Activated T-helper 2 cell treated with anti-CD3 and anti-CD28 coated beads, Interferon-gamma antibody, Interleukin-2, Interleukin-4, amounts not matched to agents 10 μg/mL and 5 μg/mL and 100 μg/mL, durations not matched to agents 14 hours and 24 hours and 36 hours (primary cell): ENCODE measurements around the gene TMEM178B. TPM values are rescaled to one million over a fixed set of nuclear protein-coding genes. Genes with fewer than 3 reads are reported as not detected.
"Not testable (repeated sequence)": the region's sequence is repeated elsewhere in the genome, so short reads cannot be mapped to it uniquely, and the experiment has no call there.

Experiments
- DNase-seq: peaks from one replicate; pipeline ENCODE4 v3.0.0; 2021; ENCODE audit warnings: low spot score
- H3K27ac Mint-ChIP-seq: one replicate; pipeline ENCODE4 v1.8.0; 2021; ENCODE audit warnings: mixed read lengths
- H3K27me3 Mint-ChIP-seq: one replicate; pipeline ENCODE4 v1.8.0; 2021; ENCODE audit warnings: low read depth, mixed read lengths
- H3K36me3 Mint-ChIP-seq: one replicate; pipeline ENCODE4 v1.8.0; 2021; ENCODE audit warnings: low read depth, mixed read lengths
- H3K4me1 Mint-ChIP-seq: one replicate; pipeline ENCODE4 v1.8.0; 2021; ENCODE audit warnings: low read depth, mixed read lengths
- H3K4me3 Mint-ChIP-seq: one replicate; pipeline ENCODE4 v1.8.0; 2021; ENCODE audit warnings: low read depth, mild to moderate bottlenecking, moderate library complexity, mixed read lengths
- H3K9me3 Mint-ChIP-seq: one replicate; pipeline ENCODE4 v1.8.0; 2021; ENCODE audit warnings: mixed read lengths
- intact Hi-C: fragments of 100-400 bp; cut with micrococcal nuclease; formaldehyde crosslinking; loops from one replicate; pipeline ENCODE4 v1.15.1; 2023
- total RNA-seq: library from RNA; stranded (reverse); gene quantifications from 2 replicates; pipeline ENCODE4 v1.2.3, GENCODE V29; 2022

Gene TMEM178B
- total RNA-seq, 1 donor from 2014 or later = 0.30 TPM

GRCh38 chr7:141184532-141185190 is 110.8 kb downstream of the TMEM178B start:
- Mint-ChIP-seq H3K4me1 (no peaks in the 10 kb centered on the region), H3K27ac (no peak overlapping the region), H3K4me3 (no peak overlapping the region), H3K9me3 (no peaks in the 10 kb centered on the region), H3K36me3 (no peaks in the 10 kb centered on the region), H3K27me3 (no peaks in the 10 kb centered on the region)
- intact Hi-C loops = no loop called here
- DNase-seq = no peak

DNA sequence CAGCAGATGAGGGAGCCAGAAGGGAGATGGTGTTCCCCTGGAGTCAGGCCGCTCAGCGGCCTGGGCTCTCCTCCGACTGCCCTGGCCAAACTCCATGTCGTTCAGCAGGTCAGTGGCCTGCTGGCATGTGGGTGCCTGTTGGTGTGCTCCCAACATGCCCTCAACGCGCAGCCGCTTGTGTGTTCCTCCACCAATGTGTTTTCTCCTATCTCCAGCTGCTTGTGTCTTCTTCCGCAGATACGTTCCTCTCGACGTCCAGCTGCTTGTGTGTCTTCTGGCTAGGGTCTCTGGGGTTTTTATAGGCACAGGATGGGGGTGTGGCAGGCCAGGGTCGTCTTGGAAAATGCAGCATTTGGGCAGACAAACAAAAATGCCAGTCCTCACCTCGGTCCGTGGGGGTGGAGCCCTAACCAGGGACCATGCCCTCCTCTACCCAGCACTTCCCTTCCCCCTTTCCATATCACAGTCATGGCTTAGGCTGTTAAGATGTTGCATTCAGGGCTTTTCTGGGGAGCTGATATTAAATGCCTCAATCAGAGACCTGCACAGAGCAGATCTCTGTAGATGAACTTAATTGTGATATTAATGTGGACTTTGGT is 111.6 kb downstream of the TMEM178B start:
- Mint-ChIP-seq H3K4me1 (no peaks in the 10 kb centered on the region), H3K4me3 (no peak overlapping the region), H3K9me3 (no peaks in the 10 kb centered on the region), H3K27ac (no peak overlapping the region), H3K36me3 (no peaks in the 10 kb centered on the region), H3K27me3 (no peaks in the 10 kb centered on the region)
- no peak for DNase-seq
- intact Hi-C loops = no loop called here

DNA sequence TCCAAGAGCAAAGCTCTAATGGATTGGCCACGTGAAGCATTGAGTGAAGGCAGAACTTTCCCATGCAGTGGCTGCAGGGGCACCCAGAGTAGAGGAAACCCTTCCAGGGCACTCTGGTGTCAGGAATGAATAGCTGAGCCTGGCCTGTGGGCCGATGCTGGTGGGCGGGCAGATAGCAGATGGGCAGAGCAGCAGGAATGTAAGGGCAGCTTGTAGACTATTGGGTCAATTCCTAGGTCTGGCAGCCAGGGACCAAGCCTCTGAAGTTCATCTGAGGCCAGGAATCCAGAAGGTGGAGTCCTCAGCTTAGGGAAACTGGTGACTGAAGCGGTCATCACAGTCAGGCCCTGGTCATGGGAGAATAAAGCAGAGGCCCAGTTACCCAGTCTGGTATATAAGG is 115.4 kb downstream of the TMEM178B start:
- Mint-ChIP-seq H3K27me3 (no peaks in the 10 kb centered on the region), H3K27ac (no peak overlapping the region), H3K36me3 (no peaks in the 10 kb centered on the region), H3K4me1 (no peaks in the 10 kb centered on the region), H3K4me3 (no peak overlapping the region), H3K9me3 (no peaks in the 10 kb centered on the region)
- DNase-seq = no peak
- intact Hi-C loops = no loop called here

- H3K9me3 Mint-ChIP-seq = no peaks in the 10 kb centered on the region
These were observed 116.6 kb downstream of the TMEM178B start for GRCh38 chr7:141190495-141190894.

DNA sequence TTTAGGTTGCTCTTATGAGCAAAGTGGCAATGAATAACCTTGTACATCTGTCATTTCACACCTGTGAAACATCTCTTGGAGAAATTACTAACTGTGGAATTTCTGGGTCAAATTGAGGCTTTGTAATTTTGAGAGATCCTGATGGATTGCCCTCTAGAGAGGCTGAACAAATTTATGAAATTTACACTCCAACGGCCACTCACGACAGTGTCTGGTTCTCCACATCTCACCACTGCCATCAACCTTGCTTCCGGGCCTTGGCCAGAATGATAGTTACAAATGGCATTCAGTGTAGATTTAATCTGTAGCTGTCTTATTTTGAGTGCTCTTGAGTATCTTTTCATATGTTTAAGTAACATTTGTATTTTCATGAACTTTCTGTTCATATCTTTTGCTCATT is 117.4 kb downstream of the TMEM178B start:
- Mint-ChIP-seq H3K27me3 (no peaks in the 10 kb centered on the region), H3K9me3 (no peaks in the 10 kb centered on the region), H3K36me3 (no peaks in the 10 kb centered on the region), H3K27ac (no peak overlapping the region), H3K4me3 (no peak overlapping the region), H3K4me1 (no peaks in the 10 kb centered on the region)
- intact Hi-C loops = no loop called here
- no peak for DNase-seq

More at GRCh38 chr7:141190495-141190894, 116.6 kb downstream of the TMEM178B start:
- no peaks in the 10 kb centered on the region for H3K4me1 Mint-ChIP-seq
- no peak overlapping the region for H3K4me3 Mint-ChIP-seq
- H3K27me3 Mint-ChIP-seq = no peaks in the 10 kb centered on the region
- H3K27ac Mint-ChIP-seq = no peak overlapping the region
- DNase-seq = no peak
- H3K36me3 Mint-ChIP-seq = no peaks in the 10 kb centered on the region
- intact Hi-C loops = no loop called here

GRCh38 chr7:141193066-141193465 is 119.2 kb downstream of the TMEM178B start:
- no peak for DNase-seq
- Mint-ChIP-seq H3K9me3 (no peaks in the 10 kb centered on the region), H3K4me3 (no peak overlapping the region), H3K4me1 (no peaks in the 10 kb centered on the region), H3K27me3 (no peaks in the 10 kb centered on the region), H3K36me3 (no peaks in the 10 kb centered on the region), H3K27ac (no peak overlapping the region)
- intact Hi-C loops = no loop called here

GRCh38 chr7:141195722-141196121 is 121.9 kb downstream of the TMEM178B start:
- intact Hi-C loops, H3K27ac Mint-ChIP-seq, H3K27me3 Mint-ChIP-seq, H3K4me3 Mint-ChIP-seq, H3K4me1 Mint-ChIP-seq, H3K36me3 Mint-ChIP-seq, H3K9me3 Mint-ChIP-seq, DNase-seq: not testable (repeated sequence)

DNA sequence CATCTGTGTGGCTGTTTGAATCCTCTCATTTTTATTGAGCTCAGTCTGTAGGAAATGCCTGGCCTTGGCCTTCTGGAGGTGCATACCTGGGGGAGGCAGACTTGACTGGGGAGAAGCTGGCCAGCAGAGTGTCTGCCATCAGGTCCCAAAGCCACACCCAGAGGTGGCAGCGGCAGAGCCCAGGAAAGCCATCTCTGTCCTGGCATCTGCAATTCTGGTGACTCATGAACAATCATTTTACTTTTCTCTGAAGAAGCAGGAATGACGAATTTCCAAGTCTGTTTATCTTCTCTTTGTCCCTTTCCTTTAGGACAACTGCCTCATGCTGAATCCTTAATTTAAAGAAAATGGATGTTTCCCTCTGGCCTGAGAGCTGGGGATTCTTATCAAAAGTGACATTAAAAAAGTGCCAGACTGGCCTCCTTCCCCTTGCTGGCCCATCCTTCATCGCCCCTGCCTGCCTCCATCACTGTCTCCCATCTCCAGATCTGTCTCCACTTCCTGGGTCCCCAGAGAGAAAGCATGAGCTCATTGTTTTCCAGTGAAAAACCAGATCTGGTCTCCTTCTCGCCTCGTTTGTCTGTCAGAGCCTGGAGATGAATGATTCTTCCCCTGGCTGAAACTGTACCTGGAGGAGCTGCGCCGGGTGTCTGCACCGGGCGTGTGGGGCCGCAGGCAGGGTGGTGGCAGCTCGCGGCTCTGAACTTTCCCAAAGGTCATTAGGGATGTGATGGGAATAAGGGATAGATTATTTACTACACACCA is 124.5 kb downstream of the TMEM178B start:
- Mint-ChIP-seq H3K4me1 (no peaks in the 10 kb centered on the region), H3K27ac (no peak overlapping the region), H3K9me3 (no peaks in the 10 kb centered on the region), H3K4me3 (no peak overlapping the region), H3K36me3 (no peaks in the 10 kb centered on the region), H3K27me3 (peaks cover 6% of the 10 kb centered on the region)
- intact Hi-C loops = no loop called here
- DNase-seq = no peak

DNA sequence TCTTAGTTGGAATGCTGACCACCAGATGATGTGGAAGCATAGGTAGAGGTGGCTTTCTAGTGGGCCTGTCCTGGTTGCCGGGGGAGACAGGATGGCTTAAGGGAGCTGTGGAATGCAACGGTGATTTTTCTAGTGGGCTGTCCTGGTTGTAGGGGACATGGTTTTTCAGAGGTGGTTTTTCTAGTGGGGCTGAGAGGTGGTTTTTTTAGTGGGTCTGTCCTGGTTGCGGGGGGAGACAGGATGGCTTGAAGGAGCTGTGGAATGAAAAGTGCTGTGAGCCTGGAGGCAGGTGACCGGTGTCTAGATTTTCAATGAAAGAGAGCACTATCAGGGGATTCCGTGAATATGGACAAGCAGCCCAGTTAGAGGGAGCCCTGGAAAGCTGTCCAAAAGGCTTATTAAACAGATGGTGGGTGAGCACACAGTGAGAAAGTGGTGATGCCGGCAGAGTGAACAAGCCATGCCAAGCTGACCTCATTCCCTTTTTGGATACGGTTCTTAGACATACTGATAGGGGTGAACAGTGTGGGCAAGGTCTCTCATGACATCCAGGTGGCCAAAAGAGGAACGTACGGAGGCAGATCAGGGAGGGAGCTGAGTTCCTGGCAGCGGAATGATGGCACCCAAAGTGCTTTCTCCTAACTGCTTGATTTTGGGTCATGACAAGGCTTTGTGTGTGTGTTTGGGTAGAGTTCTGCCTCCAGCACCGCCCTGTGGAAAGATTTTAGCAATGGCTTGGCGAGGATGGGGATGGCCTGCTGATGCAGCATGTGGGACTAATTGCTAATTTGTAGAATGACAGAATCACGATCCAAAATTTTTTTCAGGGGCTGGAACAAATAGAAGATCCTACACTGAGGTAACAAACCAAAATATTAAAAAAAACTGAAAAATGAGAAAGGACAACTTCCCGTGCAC is 126.6 kb downstream of the TMEM178B start:
- no peak overlapping the region for H3K4me3 Mint-ChIP-seq

DNA sequence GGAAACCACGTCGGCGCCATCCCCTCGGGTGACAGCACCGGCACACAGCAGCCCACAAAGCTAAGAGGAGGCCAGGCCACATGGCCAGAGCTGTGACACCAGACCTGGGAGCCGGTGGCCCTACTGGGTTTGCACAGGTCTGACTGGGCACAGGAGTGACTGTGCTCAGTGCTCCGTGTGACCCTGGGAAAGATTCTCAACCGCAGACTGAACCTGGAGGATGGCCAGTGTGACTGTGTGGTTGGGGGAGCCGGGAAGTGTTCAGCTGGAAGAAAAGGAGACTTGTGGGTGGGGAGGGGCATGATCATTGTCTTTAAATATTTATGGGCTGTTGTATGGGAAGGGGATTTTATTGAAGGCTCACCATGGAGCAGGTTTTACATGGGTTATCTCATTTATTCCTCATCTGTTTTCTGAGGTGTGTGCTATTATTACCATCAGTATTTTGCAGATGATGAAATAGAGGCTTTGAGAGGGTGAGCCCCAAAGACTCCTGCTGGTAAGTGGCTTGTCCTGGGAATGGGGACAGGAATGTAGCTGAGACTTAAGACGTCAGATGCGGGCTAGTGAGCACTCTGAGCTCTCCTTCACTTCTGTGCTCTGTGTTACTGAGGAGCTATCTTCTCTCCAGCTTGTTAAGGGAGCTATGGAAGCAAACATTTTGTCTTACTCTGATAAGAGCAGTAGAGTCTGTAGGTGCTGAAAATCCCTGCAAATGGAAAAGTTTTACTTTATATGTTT is 127.5 kb downstream of the TMEM178B start:
- intact Hi-C loops = no loop called here
- no peaks in the 10 kb centered on the region for H3K36me3 Mint-ChIP-seq
- no peak overlapping the region for H3K4me3 Mint-ChIP-seq
- peaks cover 6% of the 10 kb centered on the region for H3K27me3 Mint-ChIP-seq
- H3K9me3 Mint-ChIP-seq = no peaks in the 10 kb centered on the region
- no peaks in the 10 kb centered on the region for H3K4me1 Mint-ChIP-seq
- no peak overlapping the region for H3K27ac Mint-ChIP-seq
- no peak for DNase-seq

More for the DNA sequence above, 126.6 kb downstream of the TMEM178B start:
- Mint-ChIP-seq H3K36me3 (no peaks in the 10 kb centered on the region), H3K27ac (no peak overlapping the region), H3K9me3 (no peaks in the 10 kb centered on the region), H3K27me3 (peaks cover 6% of the 10 kb centered on the region), H3K4me1 (no peaks in the 10 kb centered on the region)
- intact Hi-C loops = no loop called here
- DNase-seq = no peak

DNA sequence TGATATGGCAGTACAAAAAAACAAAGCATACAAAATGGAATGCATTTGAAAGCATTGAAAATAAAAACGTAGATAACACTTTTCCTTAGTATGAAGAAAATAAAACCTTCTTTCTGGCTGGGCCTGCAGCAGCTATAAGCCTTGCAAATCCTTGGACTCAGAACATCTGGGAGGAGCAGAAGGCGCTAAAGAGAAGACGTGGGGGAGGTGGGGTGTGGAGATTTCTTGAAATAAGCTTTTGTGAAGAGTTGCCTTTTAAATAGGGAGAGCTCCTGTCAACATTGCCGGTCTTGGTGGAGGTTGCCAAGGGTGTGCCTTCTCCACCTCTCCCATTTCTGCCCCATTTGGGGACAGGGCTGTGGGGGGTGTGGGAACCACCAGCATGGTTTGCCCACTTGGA is 128.7 kb downstream of the TMEM178B start:
- Mint-ChIP-seq H3K9me3 (no peaks in the 10 kb centered on the region), H3K36me3 (no peaks in the 10 kb centered on the region), H3K27me3 (peaks cover 6% of the 10 kb centered on the region), H3K4me3 (no peak overlapping the region), H3K4me1 (no peaks in the 10 kb centered on the region), H3K27ac (no peak overlapping the region)
- DNase-seq = no peak
- intact Hi-C loops = no loop called here

GRCh38 chr7:141203177-141203576 is 129.3 kb downstream of the TMEM178B start:
- Mint-ChIP-seq H3K9me3 (no peaks in the 10 kb centered on the region), H3K36me3 (no peaks in the 10 kb centered on the region), H3K27me3 (peaks cover 6% of the 10 kb centered on the region), H3K4me3 (no peak overlapping the region), H3K4me1 (no peaks in the 10 kb centered on the region), H3K27ac (no peak overlapping the region)
- intact Hi-C loops = no loop called here
- no peak for DNase-seq
